HG03060 (cell line): ENCODE measurements around the gene SCN4A.

Experiments
- ATAC-seq: cut with Tn5 transposase; IDR thresholded peaks from one replicate; pipeline ENCODE4 v1.9.1; 2021; ENCODE audit warnings: low read depth, moderate number of reproducible peaks; ENCODE audit not compliant: unreplicated experiment

SCN4A gene

DNA sequence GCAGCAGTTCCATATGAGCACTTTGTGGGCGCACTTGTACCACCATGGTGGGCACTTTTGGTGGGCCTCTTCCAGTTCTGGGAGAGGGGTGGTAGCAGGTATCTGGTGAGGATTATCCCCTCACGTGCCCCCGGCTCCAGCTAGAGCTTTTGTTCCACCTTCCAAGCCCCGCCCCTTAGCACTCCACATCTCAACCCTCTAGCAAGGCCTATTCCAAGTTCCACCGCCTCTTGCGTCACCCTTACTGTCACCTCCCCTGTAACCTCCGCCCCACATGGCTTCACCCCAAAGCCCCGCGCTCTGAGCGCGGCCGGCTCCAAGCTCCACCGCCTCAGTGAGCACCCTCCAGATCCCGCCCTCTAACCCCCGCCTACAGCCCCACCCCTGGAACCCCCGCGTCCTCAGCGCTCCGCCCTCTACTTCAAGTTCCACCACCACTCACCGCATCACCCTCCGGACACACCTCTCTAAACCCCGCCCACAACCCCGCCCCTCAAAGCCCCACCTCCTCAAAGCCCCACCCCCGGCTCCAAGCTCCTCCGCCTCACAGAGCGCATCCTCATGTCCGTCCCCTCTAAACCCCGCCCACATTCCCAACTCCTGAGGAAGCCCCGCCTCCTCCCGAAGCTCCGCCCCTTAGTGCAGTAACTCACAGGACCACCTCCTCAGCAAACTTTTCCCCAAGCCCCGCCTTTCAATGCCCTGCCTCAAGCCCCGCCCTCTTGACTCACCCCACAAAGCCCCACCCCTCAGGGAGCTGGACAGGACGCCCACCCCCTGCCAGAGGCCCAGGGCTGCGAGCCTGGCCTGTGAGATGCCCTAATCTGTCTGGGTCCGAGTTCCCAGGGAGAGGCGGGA lies 11.1 kb downstream of the SCN4A start:
- no peak for ATAC-seq

DNA sequence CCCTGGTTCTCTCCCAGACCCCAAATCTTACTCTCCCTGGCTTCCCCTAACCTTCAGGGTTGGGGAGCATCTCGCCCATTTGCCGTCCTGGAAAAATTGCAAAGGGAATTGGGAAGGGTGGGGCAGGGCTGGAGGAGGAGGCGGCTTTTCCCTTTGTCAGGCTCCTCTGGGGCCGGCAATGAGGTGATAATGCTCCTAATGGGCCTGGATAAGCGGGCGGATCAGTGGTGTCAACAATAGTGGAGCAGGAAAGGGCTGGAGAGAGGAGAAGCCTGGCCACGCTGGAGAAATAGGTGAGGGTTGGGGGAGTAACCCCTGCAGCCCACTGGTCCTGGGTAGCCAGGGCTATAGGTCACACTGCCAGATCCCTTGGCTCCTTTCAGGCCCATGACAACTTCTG lies 12.3 kb downstream of the SCN4A start:
- no peak for ATAC-seq

DNA sequence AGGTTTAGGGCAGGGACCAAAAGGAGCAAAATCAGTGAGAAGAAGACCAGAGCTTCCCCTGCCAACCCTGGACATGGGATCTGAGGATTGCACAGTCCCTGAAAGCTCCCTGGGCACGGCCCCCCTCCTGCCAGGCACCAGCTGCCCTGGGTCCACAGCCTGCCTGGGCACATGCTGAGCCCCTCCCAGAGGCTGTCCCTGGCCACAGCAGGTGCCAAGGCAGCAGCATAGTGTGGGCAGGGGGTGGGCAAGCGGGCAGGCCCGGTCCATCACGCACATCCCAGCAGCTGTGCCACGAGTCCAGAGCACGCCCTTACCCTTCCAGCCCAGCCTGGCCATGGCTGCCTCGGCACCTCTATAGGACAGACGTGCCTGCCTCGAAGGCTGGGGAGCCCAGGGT lies 12.7 kb downstream of the SCN4A start:
- ATAC-seq: no peak

DNA sequence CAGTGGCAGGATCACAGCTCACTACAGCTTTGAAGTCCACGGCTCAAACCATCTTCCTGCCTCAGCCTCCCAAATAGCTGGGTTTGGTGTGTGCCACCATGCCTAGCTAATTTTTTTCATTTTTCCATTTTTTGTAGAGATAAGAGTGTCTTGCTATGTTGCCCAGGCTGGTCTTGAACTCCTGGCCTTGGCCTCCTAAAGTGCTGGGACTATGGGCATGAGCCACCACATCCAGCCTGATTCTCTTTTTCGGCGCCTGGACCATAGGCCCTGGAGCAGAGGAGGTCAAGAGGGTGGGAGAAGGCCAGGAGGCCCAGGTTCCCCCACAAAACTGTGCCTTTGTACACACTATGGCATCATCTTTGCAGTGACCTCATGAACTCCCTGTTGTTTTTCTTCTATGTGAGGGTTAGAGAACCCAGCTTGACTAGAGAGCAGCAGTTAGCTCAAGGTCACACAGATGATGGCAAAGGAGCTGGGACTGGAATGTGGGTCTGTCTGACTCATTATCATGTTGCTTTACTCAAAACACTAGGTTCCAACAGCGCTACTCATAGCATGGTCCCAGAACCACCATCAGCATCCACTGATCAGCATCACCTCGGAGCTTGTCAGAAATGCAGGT lies 16.3 kb downstream of the SCN4A start:
- ATAC-seq: no peak

DNA sequence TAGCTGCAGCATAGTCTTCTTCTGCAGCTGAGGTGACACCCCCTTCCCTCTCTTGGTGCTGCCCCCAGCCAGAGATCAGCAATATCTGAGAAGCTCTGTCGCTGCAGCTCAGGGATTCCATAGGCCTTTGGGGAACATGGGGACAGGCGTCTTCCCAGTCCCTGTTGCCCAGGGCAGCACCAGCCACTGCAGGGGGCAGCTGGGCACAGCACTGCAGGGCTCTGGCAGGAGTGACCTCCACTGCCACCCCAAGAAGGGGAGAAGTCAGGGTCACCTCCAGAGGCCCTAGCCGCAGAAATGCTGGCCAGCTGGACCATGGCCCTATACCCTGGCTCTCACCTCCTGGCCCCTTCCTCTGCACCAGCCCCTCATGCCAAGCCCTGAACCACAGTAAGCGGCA lies 16.9 kb downstream of the SCN4A start:
- ATAC-seq: no peak

DNA sequence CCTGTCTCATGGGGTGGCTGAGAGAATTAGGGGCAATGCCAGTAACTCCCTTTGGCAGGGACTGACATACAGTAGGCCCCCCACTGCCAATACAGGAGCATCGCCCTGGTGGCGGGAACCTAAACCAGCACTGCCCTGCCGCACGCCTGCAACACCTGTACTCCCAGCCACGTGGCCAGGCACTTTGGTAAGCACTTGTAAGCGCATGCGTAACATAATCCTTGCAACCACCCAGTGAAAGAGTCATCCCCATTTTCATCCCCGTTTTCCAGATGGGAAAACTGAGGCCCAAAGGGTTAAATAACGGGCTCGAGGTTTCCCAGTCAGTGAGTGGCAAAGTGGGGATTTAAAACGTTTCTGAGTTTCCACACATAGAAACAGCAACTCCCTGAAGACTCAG lies 17.5 kb downstream of the SCN4A start:
- ATAC-seq: no peak

DNA sequence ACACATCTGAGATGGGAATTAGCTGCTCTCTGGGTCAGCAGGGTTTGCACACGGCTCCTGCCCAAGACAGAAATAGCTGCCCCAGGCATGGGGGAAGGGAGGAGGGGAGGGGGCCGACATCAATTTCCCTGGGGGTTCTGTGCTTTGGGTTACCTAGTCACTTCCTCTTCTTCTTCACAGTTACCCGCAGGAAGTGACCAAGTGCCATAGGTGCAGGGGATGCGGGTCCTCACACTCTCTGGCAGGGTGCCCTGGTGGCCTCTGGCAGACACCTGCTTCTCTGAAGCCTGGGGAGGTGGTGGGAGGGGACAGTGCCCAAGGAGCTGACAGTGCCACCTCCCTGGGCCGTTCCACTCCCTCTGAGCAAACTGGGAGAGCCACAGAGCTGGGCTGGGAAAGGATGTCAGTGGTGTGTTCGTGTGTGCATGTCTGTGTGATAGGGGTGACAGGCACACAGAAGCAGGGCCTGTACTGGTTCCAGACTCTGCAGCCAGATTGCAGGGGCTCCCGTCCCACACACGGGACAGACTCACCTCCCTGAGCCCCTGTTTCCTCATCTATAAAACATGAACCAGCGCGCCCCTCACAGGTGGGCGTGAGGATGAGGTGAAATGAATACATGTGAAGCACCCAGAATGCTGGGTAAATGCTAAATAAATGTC lies 18.2 kb downstream of the SCN4A start:
- no peak for ATAC-seq

DNA sequence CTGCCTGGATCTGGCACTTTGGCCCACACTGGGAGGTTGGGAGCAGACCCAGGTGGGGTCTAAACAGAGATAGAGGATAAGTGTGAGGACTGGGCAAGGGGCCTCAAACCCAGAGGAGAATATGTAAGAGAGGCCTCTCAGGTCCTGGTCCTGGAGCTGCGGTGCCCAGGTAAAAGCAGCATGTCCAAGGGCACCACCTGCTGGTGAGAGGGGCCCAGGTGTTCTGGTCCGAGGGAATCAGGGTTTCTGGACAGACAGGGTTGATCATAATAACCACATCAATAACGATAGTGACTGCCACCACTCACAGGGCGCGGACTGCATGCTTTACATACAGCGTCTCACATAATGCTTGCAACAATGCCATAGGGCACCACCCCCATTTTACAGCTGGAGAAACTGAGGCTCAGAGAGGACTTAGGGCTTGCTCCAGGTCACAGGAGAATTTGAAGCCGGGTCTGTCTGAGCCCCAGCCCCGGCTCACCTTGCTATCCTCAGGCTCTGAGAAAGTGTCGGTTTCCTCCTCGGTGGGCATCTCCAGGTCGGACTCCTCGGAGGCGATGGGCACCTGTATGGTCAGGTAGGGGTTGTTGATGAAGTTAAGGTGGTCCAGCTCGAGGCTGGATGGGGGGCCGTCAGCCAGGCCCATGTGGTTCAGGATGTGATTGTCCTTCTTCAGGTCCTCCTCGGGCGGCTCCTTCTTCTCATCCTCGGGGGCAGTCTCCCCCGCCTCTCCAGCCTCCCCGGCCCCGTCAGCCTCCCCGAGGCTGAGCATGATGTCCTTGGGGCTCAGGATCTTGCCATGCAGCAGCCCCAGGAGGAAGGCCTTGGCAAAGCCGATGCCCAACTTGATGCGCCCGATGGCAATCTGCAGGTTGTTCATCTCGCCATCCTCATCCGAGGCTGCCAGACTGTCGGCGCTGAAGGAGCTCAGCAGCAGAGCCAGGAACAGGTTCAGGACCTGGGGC lies 21.5 kb downstream of the SCN4A start:
- ATAC-seq: no peak

DNA sequence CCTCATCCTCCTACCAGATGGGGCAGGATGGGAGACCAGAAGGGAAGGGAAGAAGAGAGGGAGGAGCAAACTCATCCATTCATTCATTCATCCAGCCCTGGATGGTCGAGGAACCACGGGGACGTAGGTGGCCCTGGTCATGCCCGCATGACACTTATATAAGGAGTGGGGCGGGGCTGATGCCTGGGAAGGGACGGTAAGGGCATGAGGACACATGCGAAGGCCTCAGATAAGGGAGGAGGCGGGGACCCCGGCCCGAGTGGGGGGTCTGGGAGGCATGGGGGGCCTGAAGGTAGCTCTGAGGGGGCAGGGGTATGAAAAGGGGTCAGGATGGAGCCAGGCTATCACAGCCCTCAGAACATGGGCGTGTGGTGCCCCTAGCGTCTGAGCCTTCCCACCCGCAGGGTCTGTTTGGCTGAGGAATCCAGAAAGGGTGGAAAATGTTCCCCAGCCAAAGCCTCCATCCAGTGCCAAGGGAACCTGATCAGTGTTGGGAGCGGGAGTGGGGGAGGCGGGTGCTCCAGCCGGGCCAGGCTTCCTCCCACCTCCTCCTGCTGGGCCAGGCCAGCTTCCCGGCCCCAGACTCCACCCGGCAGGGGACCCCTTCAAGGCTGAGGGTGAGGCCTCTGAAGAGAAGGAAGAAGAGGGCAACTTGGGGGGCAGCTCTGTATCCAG lies 23.0 kb downstream of the SCN4A start:
- ATAC-seq: no peak

DNA sequence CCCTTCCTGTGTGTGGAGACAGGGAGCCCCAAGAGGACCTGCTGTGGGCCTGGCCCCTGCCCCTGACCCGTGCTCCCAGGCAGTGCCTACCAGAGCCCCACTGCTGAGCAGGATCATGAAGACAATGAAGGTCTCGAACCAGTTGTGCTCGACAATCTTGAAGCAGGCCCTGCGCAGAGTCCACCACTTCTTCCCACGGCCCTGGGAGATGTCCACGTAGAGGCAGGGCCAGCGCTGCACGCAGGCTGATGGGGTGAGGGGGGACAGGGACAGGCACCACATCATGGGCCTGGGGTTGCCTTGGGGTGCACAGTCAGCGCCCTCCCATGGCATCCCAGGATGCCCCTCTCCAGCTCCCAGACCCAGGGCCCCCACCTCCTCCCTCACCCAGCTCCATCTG lies 24.2 kb downstream of the SCN4A start:
- ATAC-seq: no peak

DNA sequence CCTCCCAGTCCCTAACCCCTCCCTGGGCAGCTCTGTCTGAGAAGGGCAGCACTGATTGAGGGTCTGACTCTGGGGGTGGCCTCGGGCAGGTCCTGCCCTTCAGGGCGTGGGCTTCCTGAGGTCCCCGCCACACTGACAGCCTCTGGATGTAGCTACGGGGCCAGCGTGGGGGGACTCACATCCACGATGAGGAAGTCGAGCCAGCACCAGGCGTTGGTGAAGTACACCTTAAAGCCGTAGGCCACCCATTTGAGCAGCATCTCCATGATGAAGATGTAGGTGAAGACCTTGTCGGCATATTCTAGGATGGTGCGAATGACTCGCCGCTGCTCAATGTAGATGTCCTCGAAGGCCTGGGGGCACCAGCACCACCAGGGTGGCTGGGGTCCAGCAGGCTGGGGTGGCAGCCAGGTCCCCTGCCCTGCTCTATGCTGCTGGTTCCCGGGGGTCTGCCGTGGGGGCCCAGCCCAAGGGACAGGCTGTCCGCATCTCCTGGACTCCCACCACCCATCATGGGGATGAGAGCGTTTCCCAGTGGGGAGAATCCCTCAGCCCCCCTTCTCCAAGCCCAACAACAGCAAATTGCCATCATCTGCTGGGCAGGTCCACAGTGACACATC lies 24.9 kb downstream of the SCN4A start:
- ATAC-seq: no peak

DNA sequence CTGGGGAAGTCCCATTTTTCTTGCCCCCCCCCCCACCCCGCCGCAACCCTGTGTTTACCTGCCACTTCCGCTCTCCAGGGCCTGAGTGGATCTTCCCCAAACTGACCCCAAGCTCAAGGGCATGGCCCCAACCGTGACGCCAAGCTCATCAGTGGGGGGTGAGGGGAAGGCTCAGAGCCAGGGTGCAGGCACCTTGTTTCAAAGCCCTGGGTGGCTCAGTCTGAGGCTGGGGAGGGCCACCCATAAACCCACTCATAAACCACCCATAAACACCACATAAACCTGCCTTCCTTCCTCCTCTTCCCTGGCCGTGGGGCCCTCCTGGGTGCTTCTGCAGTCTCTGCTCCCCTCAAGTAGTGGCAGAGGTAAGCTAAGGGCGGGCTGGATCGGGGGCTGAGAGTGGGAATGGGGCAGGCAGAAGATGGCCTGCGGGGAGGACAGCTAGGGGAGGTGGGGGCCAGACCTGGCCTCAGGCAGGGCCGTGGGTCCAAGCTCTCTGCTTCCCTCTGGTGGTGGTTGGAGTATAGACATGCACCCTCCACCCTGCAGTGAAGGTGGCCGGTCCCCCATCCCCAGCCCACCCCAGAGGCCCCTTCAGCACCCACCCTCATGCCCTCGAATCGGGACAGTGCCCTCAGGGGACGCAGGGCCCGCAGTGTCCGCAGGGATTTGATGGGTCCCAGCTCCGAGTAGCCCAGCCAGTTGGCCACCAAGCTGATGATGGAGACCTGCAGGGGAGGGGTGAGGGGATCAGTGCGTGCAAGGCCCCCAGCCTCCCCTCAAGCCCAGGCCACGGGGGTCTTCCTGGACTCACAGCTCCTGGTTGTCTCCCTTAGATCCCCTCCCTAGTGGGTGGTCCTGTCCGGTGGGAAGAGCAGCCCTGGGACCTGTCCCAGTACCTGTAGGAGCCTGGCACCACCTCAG lies 26.0 kb downstream of the SCN4A start:
- no peak for ATAC-seq

DNA sequence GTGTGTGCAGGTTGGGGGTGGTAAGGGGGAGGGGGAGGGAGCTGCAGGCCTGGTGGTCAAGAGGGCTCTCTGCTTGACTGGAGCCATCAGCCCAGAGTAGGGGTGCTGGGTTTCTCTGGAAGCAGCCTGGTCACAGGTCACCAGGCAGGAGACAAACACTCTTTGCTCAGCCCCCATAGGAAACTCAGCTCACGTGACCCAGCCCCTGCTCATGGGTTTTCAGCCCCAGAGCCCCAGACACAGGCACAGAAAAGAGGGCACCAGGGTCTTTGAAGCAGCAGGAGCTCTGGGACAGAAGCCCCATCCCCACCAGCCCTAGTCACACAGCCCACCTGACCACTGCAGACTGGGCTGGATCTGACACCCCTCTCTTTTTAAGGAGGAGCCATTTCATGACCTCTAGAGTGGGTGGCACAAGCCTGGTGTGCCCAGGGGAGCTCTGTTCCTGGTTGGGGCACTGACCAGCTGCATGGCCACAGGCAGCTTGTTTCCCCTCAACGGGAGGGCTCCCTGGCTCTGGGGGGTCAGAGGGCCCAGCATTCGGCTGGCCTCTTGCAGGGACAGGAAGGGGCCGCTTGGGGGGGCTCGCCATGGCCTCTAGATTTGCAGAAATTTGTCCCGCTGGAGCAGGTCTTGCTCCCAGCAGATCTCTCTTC lies 26.8 kb downstream of the SCN4A start:
- ATAC-seq: no peak

DNA sequence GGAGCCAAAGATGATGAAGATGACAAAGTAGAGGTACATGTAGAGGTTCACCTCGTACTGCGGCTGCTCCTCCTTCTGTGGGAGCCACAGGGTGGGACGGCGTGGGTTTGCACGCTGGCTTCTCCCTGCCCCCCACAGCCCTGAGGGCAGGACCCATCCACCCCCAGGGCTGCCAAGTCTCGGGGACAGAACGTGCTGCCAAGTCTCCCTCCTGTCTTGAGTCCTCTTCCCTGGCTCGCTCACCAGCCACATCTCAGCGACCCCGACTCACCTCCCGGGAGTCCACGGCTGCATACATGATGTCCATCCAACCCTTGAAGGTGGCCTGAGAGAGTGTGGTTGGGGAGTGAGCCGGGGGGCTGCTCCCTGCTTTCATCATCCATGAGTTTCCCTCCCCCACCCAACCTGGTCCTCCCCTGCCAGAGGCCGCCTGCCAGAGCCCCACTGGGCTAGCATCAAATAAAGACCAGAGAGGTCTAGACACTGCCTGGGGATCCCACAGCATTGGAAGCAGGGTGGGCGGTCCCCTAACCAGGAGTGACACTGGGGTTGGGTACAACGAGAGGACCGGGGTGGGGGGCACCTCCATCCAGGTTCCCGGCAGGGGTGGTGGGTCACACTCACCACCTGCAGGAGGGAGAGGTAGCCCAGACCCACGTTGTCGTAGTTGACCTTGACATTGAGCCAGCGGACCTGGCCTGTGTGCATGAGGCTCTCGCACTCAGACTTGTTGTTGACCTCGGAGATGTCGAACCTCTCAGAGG lies 27.8 kb downstream of the SCN4A start:
- ATAC-seq: no peak

DNA sequence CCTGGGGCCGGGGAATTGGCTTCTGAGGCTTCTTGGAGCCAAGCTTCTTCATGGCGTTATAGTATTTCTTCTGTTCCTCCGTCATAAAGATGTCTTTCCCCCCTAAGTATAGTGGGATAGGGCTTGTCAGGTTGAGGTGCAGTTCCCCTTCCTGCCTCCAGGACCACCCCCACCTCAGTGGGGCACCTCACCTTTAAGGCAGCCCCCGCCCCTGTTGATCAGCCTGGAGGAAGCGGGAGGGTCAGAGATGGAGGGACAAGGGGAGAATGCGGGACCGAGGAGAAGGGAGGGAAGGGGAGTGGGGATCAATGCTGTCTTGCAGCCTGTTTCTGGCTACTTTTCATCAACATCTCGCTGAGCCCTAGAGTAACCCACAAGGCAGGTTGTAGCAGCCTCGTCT lies 29.0 kb downstream of the SCN4A start:
- no peak for ATAC-seq

DNA sequence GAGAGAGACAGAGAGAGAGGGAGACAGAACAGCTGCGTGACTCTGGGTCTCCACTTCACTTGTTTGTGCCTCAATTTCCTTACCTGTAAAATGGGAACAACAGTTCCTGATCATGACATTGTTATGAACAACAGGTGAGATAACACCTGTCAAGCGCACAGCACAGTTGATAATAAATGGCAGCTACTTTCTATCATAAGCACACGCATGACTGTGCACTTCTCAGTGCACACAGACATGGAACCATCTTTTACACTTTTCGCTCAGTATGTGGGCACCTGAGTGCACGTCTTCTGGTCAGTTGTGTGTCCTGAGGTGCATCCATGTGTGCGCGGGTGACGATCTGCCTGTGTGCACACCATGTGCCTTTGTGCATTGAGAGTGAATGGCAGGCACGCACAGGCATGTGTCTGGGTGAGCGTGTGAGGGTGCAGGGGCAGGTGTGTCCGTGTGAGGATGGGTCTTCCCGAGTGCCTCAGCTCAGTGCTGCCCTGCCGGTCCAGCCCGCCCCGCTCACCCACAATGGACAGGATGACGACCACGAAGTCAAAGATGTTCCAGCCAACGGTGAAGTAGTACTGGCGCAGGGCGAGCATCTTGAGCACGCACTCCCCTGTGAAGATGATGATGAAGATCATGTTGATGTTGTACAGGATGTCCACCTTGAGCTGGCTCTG lies 30.3 kb downstream of the SCN4A start:
- ATAC-seq: no peak

DNA sequence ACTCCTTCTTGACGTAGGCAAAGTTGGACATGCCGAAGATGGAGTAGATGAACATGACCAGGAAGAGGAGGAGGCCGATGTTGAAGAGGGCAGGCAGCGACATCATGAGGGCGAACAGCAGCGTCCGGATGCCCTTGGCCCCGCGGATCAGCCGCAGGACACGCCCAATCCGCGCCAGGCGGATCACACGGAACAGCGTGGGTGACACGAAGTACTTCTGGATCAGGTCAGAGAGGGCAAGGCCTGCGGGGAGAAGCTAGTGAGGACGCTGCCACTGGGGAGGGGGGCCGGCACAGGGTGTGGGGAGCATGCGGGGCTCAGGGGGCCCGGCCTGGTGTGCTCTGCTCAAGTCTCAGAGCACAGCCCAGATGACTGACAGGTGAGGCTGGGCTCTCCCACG lies 31.0 kb downstream of the SCN4A start:
- no peak for ATAC-seq
